Ovary (tissue), 9 donors: Measurements from ENCODE around the gene LYZL6. TPM values are rescaled to one million over a fixed set of nuclear protein-coding genes. Genes with fewer than 3 reads are reported as not detected.
"Not testable (repeated sequence)": the region's sequence is repeated elsewhere in the genome, so short reads cannot be mapped to it uniquely, and the experiment has no call there.

Source experiments
- DNase-seq, 5 donors: peaks; one replicate each; pipeline ENCODE4 v3.0.0-alpha.2; 2019 to 2020
- H3K27ac ChIP-seq, 2 donors: fragments of 200-600 bp; one replicate each; pipeline versions ENCODE4 v1.5.1 to v1.8.0; 2019 to 2022
- H3K27me3 ChIP-seq: fragments of 200-600 bp; one replicate; pipeline ENCODE4 v1.8.0; 2022
- H3K36me3 ChIP-seq: fragments of 200-600 bp; sonication (generic); one replicate; pipeline ENCODE4 v1.5.1; 2019
- H3K4me1 ChIP-seq: one replicate; pipeline ENCODE4 v1.8.1; 2013; ENCODE audit warnings: mild to moderate bottlenecking, moderate library complexity; ENCODE audit not compliant: insufficient read depth
- H3K4me3 ChIP-seq: fragments of 200-600 bp; sonication (generic); one replicate; pipeline ENCODE4 v1.5.1; 2017
- H3K9me3 ChIP-seq, 2 donors: fragments of 200-600 bp in 1 of 2; sonication (generic) in 1 of 2; one replicate each; pipeline versions ENCODE4 v1.5.1 to v1.8.1; 2013 to 2019; ENCODE audit warnings: mild to moderate bottlenecking in 1 of 2, moderate library complexity in 1 of 2
- EP300 ChIP-seq: sonication (generic); formaldehyde crosslinking; IDR thresholded peaks from one replicate; pipeline ENCODE4 v1.6.1; 2017; ENCODE audit warnings: antibody characterized with exemption
- POLR2A ChIP-seq: fragments of 450-650 bp; IDR thresholded peaks from one replicate; pipeline ENCODE4 v1.6.1; 2017; ENCODE audit warnings: antibody characterized with exemption, mild to moderate bottlenecking, moderate library complexity
- WGBS, 3 donors: extraction: QIAGEN DNeasy Blood & Tissue Kit in 1 of 3; methylation state at CpG; one replicate each; pipeline versions ENCODE4 v1.1.5 to v1.1.7; 2013 to 2017; 5-methylcytosine and 5-hydroxymethylcytosine counted together
- intact Hi-C, 4 donors: fragments of 100-400 bp; cut with DNase I; formaldehyde crosslinking; loops; one replicate each; pipeline versions ENCODE4 v1.11.0 to v1.15.1; 2022 to 2023
- polyA plus RNA-seq, 2 donors: library from polyadenylated mRNA; stranded (reverse); fragments of 200-250 nt in 1 of 2; fragments of 350-450 nt in 1 of 2; fragmentation: Illumina TruSeq in 1 of 2; extraction: RNeasy Lipid Tissue Mini Kit (QIAGEN cat#74804) in 1 of 2; gene quantifications; one replicate each; pipeline ENCODE4 v1.2.3, GENCODE V29; 2013 to 2014
- total RNA-seq, 7 donors: library from RNA; depleted of rRNA in 2 of 7; stranded (reverse); fragments of >200 nt in 2 of 7; fragmentation: NEBNext Ultra II Directional in 3 of 7; extraction: Animal tissue kit (Norgen Biotek cat#: 25700) in 3 of 7; gene quantifications; one replicate each; pipeline versions ENCODE4 v1.1.0 to v1.2.4, GENCODE V29; 2016 to 2023
- TF ChIP-seq, protein P1 (sequence below), 3 donors: fragments of 450-650 bp in 2 of 3; fragments of 200-600 bp in 1 of 3; IDR thresholded peaks; one replicate each; pipeline versions ENCODE4 v1.5.1 to v1.8.0; 2016 to 2022; ENCODE audit warnings: antibody characterized with exemption in 3 of 3, mild to moderate bottlenecking in 1 of 3
- donor health status: DM: no; HTN: no; CAD: no; lungs with moderate emphysema.
- donor health status: DM: no; HTN: no; CAD: no.
- donor health status: Bipolar disorder and iron deficiency.
- donor health status: DM: yes; HTN: yes; CAD: no.
- donor health status: DM: no; HTN: no; CAD: no.
- donor health status: DM: yes; HTN: yes; CAD: no.

The LYZL6 gene
- total and polyA plus RNA-seq, 9 donors, result not detected

DNA sequence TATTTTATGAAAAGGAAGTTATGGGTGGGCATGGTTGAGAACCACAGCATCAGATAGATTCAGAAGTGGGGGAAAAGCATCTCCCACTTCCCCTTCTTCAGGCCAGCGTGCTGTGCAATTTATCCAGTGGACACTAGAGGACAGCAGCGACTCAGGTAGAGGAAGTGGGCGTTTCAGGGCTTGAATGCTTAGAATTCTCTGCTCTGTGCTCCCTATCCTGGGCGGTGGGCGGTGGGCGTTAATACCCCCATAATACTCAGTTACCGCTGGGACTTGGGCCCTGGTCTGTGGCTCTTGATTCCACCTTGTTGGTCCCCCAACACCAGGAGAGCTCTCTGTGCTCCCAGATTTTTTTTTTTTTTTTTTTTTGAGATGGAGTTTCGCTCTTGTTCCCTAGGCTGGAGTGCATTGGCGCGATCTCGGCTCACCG lies 3.7 kb upstream of the LYZL6 start:
- no peaks in the 10 kb centered on the region for H3K4me1 ChIP-seq
- WGBS, 3 donors, result 7 to 19% (median 15%) methylated on average over 12 of the region's 12 CpGs
- no peak for TF ChIP-seq EP300
- TF ChIP-seq, protein P1, sequence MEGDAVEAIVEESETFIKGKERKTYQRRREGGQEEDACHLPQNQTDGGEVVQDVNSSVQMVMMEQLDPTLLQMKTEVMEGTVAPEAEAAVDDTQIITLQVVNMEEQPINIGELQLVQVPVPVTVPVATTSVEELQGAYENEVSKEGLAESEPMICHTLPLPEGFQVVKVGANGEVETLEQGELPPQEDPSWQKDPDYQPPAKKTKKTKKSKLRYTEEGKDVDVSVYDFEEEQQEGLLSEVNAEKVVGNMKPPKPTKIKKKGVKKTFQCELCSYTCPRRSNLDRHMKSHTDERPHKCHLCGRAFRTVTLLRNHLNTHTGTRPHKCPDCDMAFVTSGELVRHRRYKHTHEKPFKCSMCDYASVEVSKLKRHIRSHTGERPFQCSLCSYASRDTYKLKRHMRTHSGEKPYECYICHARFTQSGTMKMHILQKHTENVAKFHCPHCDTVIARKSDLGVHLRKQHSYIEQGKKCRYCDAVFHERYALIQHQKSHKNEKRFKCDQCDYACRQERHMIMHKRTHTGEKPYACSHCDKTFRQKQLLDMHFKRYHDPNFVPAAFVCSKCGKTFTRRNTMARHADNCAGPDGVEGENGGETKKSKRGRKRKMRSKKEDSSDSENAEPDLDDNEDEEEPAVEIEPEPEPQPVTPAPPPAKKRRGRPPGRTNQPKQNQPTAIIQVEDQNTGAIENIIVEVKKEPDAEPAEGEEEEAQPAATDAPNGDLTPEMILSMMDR (IDR thresholded peaks at IDR 0.05), result peak; percentile 21 to 30 (median 22)
- TF ChIP-seq POLR2A, result no peak
- H3K27ac ChIP-seq, result no peak overlapping the region
- intact Hi-C loops, result no loop called here
- no peaks in the 10 kb centered on the region for H3K36me3 ChIP-seq
- DNase-seq, result peak in 2 of 5 donors; percentile 27 to 36
- H3K9me3 ChIP-seq, result no peaks in the 10 kb centered on the region
- no peak overlapping the region for H3K4me3 ChIP-seq
- H3K27me3 ChIP-seq, result no peaks in the 10 kb centered on the region

DNA sequence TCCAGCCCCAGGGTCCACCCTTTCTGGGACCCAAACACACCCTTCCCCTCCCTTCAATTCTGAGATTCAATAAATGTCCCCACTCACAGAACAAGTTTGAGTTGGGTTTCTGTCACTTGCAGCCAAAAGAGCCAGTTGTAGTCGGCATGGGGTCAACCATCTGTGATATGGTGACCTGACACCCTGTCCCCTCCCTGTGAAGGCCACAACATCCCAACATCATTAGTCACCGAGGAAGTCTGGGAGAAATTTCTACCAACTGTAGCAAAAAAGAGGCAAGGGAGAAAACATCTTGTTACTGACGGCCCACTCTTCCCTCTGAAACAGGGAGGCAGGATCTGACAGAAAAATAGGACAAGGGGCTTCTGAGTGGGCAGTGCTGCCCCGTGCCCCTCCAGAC lies 638 bp upstream of the LYZL6 start:
- DNase-seq, result no peak
- no peaks in the 10 kb centered on the region for H3K27me3 ChIP-seq
- no peaks in the 10 kb centered on the region for H3K4me1 ChIP-seq
- 71 to 85% (median 85%) methylated on average over 4 of the region's 4 CpGs for WGBS, 3 donors
- TF ChIP-seq EP300, result no peak
- TF ChIP-seq POLR2A, result no peak
- intact Hi-C loops, result no loop called here
- no peak overlapping the region for H3K4me3 ChIP-seq
- H3K27ac ChIP-seq, result no peak overlapping the region
- H3K9me3 ChIP-seq, result no peaks in the 10 kb centered on the region
- H3K36me3 ChIP-seq, result no peaks in the 10 kb centered on the region

- intact Hi-C loops, result no loop called here
- DNase-seq, result no peak
- Histone ChIP-seq H3K4me3 (no peak overlapping the region), H3K4me1 (no peaks in the 10 kb centered on the region), H3K36me3 (no peaks in the 10 kb centered on the region), H3K27me3 (no peaks in the 10 kb centered on the region), H3K27ac (no peak overlapping the region), H3K9me3 (no peaks in the 10 kb centered on the region)
- TF ChIP-seq EP300 (no peak), POLR2A (no peak)
- TF ChIP-seq, protein P1 (IDR thresholded peaks at IDR 0.05), result no peak
- 10 to 16% (median 13%) methylated on average over 9 of the region's 9 CpGs for WGBS, 3 donors
Observed at GRCh38 chr17:35942588-35943186, 826 bp downstream of the LYZL6 start.

DNA sequence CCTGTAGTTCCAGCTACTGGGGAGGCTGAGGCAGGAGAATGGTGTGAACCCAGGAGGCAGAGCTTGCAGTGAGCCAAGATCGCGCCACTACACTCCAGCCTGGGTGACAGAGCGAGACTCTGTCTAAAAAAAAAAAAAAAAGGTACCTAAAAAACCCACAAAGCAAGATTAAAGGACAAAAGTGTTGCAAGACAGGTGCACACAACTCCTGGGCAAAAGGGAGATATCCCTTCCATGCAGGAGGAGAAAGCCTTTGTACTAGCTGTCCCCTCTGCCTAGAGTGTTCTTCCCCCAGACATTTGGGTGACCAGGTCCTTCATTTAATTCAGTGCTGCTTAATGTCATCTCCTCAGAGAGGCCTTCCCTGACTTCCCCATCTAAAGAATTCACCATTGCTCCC lies 5.0 kb downstream of the LYZL6 start:
- H3K27ac ChIP-seq, H3K9me3 ChIP-seq, H3K4me1 ChIP-seq, DNase-seq, H3K27me3 ChIP-seq, H3K36me3 ChIP-seq, intact Hi-C loops, H3K4me3 ChIP-seq: not testable (repeated sequence)
- 98 to 100% (median 100%) methylated on average over 3 of the region's 3 CpGs for WGBS, 3 donors

DNA sequence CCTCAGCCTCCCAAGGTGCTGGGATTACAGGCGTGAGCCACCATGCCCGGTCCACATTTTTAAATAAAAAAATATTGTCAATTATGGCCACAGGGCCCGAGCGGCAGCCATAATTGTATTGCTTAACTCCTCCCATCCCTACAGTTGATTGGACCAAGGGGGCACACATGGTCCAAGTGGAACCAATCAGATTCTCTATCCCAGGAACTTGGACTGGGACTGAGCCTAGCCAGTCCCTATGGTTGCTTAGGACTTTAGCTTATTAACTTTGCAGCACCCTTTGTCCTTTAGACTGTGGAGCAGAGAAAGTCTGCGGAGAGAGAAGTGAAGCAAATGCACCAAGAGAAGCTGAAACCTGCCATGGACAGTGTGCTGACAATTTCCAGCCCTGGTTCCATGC lies 7.5 kb downstream of the LYZL6 start:
- intact Hi-C loops, result no loop called here
- no peak overlapping the region for H3K4me3 ChIP-seq
- 93 to 96% (median 96%) methylated on average over 5 of the region's 5 CpGs for WGBS, 3 donors
- no peaks in the 10 kb centered on the region for H3K9me3 ChIP-seq
- no peak overlapping the region for H3K27ac ChIP-seq
- no peak for TF ChIP-seq POLR2A
- no peaks in the 10 kb centered on the region for H3K27me3 ChIP-seq
- H3K36me3 ChIP-seq, result no peaks in the 10 kb centered on the region
- H3K4me1 ChIP-seq, result no peaks in the 10 kb centered on the region
- no peak for DNase-seq

GRCh38 chr17:35934760-35935159 lies 8.8 kb downstream of the LYZL6 start:
- intact Hi-C loops, result no loop called here
- DNase-seq, result no peak
- Histone ChIP-seq H3K27ac (no peak overlapping the region), H3K36me3 (no peaks in the 10 kb centered on the region), H3K4me1 (peaks cover 3% of the 10 kb centered on the region), H3K4me3 (no peak overlapping the region), H3K9me3 (no peaks in the 10 kb centered on the region), H3K27me3 (no peaks in the 10 kb centered on the region)
- TF ChIP-seq, protein P1 (IDR thresholded peaks at IDR 0.05), result no peak
- TF ChIP-seq POLR2A (no peak), EP300 (no peak)
- WGBS, 3 donors, result 87 to 90% (median 89%) methylated on average over 10 of the region's 10 CpGs
